Muscle of leg (tissue), 11 donors: ENCODE results near the gene PFKFB4. TPM values are rescaled to one million over a fixed set of nuclear protein-coding genes. Genes with fewer than 3 reads are reported as not detected.

Experiments
- DNase-seq: peaks from one replicate; pipeline ENCODE4 v3.0.0; 2013
- H3K27ac ChIP-seq: one replicate; pipeline ENCODE4 v1.5.1; 2013; ENCODE audit warnings: mild to moderate bottlenecking, low read length, control low read depth
- H3K27me3 ChIP-seq: one replicate; pipeline ENCODE4 v1.6.1; 2013; ENCODE audit warnings: low read length; ENCODE audit not compliant: control insufficient read depth, insufficient read depth
- H3K36me3 ChIP-seq: one replicate; pipeline ENCODE4 v1.6.1; 2013; ENCODE audit warnings: low read length; ENCODE audit not compliant: control insufficient read depth, insufficient read depth
- H3K4me1 ChIP-seq: one replicate; pipeline ENCODE4 v1.6.1; 2013; ENCODE audit warnings: low read length; ENCODE audit not compliant: control insufficient read depth, insufficient read depth
- H3K4me3 ChIP-seq: one replicate; pipeline ENCODE4 v1.5.1; 2013; ENCODE audit warnings: low read length, control low read depth
- H3K9me3 ChIP-seq: replicated peaks from 2 replicates; pipeline ENCODE4 v1.6.1; 2013; ENCODE audit warnings: low read depth, low read length; ENCODE audit not compliant: control insufficient read depth
- WGBS: methylation state at CpG from one replicate; pipeline ENCODE4 v1.1.5; 2013; ENCODE audit warnings: missing lambda C conversion rate; ENCODE audit not compliant: insufficient coverage; 5-methylcytosine and 5-hydroxymethylcytosine counted together
- polyA plus RNA-seq, 8 donors: library from polyadenylated mRNA; unstranded; fragments of 120-200 nt; gene quantifications; one replicate each; pipeline versions ENCODE4 v1.2.1 to v1.2.3, GENCODE V29; 2013; ENCODE audit warnings: inconsistent platforms in 1 of 8, low replicate concordance in 1 of 8; ENCODE audit not compliant: insufficient read length in 8 of 8, insufficient read depth in 1 of 8
- total RNA-seq: library from RNA; stranded (reverse); fragments of 120-200 nt; gene quantifications from one replicate; pipeline ENCODE4 v1.2.4, GENCODE V29; 2013

Gene PFKFB4
- total and polyA plus RNA-seq, 9 donors: 3.7 to 5.9 (median 4.8) TPM

GRCh38 chr3:48516571-48516970, 40.0 kb downstream of the PFKFB4 start:
- peaks cover 3% of the 10 kb centered on the region for H3K36me3 ChIP-seq
- 66% methylated on average over 4 of the region's 8 CpGs for WGBS
- no peaks in the 10 kb centered on the region for H3K27me3 ChIP-seq
- no peak overlapping the region for H3K27ac ChIP-seq
- no peaks in the 10 kb centered on the region for H3K4me1 ChIP-seq
- no peak for DNase-seq
- H3K9me3 ChIP-seq: no peaks in the 10 kb centered on the region
- no peak overlapping the region for H3K4me3 ChIP-seq

GRCh38 chr3:48514431-48515227, 42.0 kb downstream of the PFKFB4 start:
- H3K36me3 ChIP-seq: no peaks in the 10 kb centered on the region
- H3K4me3 ChIP-seq: no peak overlapping the region
- no peaks in the 10 kb centered on the region for H3K4me1 ChIP-seq
- no peaks in the 10 kb centered on the region for H3K27me3 ChIP-seq
- DNase-seq: no peak
- H3K27ac ChIP-seq: no peak overlapping the region
- no peaks in the 10 kb centered on the region for H3K9me3 ChIP-seq
- WGBS: 83% methylated on average over 3 of the region's 8 CpGs

- WGBS: no CpG with 5 or more reads among the region's 4 CpGs
- Histone ChIP-seq H3K9me3 (no peaks in the 10 kb centered on the region), H3K4me1 (no peaks in the 10 kb centered on the region), H3K27me3 (no peaks in the 10 kb centered on the region), H3K36me3 (no peaks in the 10 kb centered on the region), H3K27ac (no peak overlapping the region), H3K4me3 (no peak overlapping the region)
- no peak for DNase-seq
Measured at GRCh38 chr3:48511551-48511950, 45.1 kb downstream of the PFKFB4 start.

GRCh38 chr3:48507256-48508061, 49.1 kb downstream of the PFKFB4 start:
- peak; percentile 49 for DNase-seq
- Histone ChIP-seq H3K36me3 (no peaks in the 10 kb centered on the region), H3K4me3 (no peak overlapping the region), H3K27me3 (no peaks in the 10 kb centered on the region), H3K9me3 (no peaks in the 10 kb centered on the region), H3K27ac (no peak overlapping the region), H3K4me1 (peaks cover 21% of the 10 kb centered on the region)
- WGBS: 37% methylated on average over 9 of the region's 10 CpGs

GRCh38 chr3:48505968-48506504, 50.6 kb downstream of the PFKFB4 start:
- Histone ChIP-seq H3K4me3 (no peak overlapping the region), H3K27me3 (no peaks in the 10 kb centered on the region), H3K9me3 (no peaks in the 10 kb centered on the region), H3K4me1 (peaks cover 25% of the 10 kb centered on the region), H3K36me3 (no peaks in the 10 kb centered on the region), H3K27ac (no peak overlapping the region)
- no peak for DNase-seq
- 82% methylated on average over 2 of the region's 6 CpGs for WGBS

GRCh38 chr3:48505146-48505545, 51.5 kb downstream of the PFKFB4 start:
- no peaks in the 10 kb centered on the region for H3K36me3 ChIP-seq
- H3K27me3 ChIP-seq: no peaks in the 10 kb centered on the region
- no peaks in the 10 kb centered on the region for H3K9me3 ChIP-seq
- no peak for DNase-seq
- H3K27ac ChIP-seq: peak overlapping the region; percentile 92
- no peak overlapping the region for H3K4me3 ChIP-seq
- 100% methylated on average over 1 of the region's 2 CpGs for WGBS
- H3K4me1 ChIP-seq: peaks cover 25% of the 10 kb centered on the region

GRCh38 chr3:48504051-48504946, 52.3 kb downstream of the PFKFB4 start, which contains the start of gene SHISA5:
SHISA5 (minus strand) TSS chr3:48504174; CDS start chr3:48504094, 80 bp downstream.
- peaks cover 4% of the 10 kb centered on the region for H3K36me3 ChIP-seq
- 4% methylated on average over 52 of the region's 66 CpGs for WGBS
- peak; percentile 89 for DNase-seq
- no peaks in the 10 kb centered on the region for H3K27me3 ChIP-seq
- peak within 1 kb of the TSS; percentile 62 for H3K4me3 ChIP-seq
- H3K9me3 ChIP-seq: no peaks in the 10 kb centered on the region
- H3K27ac ChIP-seq: peak within 1 kb of the TSS; percentile 92
- peaks cover 25% of the 10 kb centered on the region for H3K4me1 ChIP-seq

GRCh38 chr3:48503401-48504050, 53.1 kb downstream of the PFKFB4 start:
- H3K4me3 ChIP-seq: peak overlapping the region; percentile 62
- H3K4me1 ChIP-seq: peaks cover 25% of the 10 kb centered on the region
- H3K27ac ChIP-seq: peak overlapping the region; percentile 89
- peaks cover 4% of the 10 kb centered on the region for H3K36me3 ChIP-seq
- DNase-seq: peak; percentile 36
- WGBS: 3% methylated on average over 21 of the region's 26 CpGs
- H3K9me3 ChIP-seq: no peaks in the 10 kb centered on the region
- no peaks in the 10 kb centered on the region for H3K27me3 ChIP-seq

- Histone ChIP-seq H3K36me3 (peaks cover 4% of the 10 kb centered on the region), H3K27ac (peak overlapping the region; percentile 89), H3K9me3 (no peaks in the 10 kb centered on the region), H3K4me1 (peaks cover 25% of the 10 kb centered on the region), H3K4me3 (no peak overlapping the region), H3K27me3 (no peaks in the 10 kb centered on the region)
- no peak for DNase-seq
- WGBS: 71% methylated on average over 6 of the region's 6 CpGs
Measured at GRCh38 chr3:48502728-48503168, 53.9 kb downstream of the PFKFB4 start.
